ENCODE results near the gene METAP1D.

METAP1D gene

DNA sequence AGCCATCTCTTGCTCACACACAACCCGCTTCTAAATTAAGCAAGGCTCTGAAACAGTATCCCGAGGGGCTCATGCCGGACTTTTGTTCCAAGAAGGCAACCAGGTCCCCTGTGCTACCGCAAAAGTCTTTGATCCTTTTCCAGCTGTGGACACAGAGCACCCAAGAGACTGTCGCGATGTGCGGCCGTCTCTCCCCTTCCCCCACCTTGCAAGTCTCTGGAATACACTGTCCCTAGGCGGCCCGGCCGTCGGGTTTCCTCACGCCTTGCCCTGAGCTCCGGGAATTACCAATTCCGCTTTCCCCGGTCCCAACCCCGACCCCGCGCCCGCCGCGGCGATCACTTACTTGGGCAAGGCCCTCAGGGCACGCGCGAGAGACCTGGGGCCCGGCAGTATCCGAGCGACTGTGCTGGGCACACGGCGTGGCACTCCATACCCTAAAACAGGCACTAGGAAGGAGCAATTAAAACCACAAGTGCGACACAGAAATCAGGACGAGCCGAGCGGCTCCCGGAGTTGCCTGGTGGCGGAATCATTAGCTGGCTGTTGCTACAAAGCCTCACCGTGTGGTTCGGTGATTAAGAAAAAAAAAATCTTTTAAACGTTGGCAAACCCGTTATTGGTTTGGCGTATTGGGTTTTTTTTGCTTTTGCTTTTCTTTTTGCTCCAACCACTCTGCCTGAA lies 83.3 kb downstream of the METAP1D start:
- peak; percentile 49 for DNase-seq

GRCh38 chr2:172083628-172084394 lies 84.1 kb downstream of the METAP1D start:
- peak; percentile 45 for DNase-seq

- peak; percentile 92 for DNase-seq
These were observed 84.6 kb downstream of the METAP1D start for GRCh38 chr2:172084395-172084644.

DNA sequence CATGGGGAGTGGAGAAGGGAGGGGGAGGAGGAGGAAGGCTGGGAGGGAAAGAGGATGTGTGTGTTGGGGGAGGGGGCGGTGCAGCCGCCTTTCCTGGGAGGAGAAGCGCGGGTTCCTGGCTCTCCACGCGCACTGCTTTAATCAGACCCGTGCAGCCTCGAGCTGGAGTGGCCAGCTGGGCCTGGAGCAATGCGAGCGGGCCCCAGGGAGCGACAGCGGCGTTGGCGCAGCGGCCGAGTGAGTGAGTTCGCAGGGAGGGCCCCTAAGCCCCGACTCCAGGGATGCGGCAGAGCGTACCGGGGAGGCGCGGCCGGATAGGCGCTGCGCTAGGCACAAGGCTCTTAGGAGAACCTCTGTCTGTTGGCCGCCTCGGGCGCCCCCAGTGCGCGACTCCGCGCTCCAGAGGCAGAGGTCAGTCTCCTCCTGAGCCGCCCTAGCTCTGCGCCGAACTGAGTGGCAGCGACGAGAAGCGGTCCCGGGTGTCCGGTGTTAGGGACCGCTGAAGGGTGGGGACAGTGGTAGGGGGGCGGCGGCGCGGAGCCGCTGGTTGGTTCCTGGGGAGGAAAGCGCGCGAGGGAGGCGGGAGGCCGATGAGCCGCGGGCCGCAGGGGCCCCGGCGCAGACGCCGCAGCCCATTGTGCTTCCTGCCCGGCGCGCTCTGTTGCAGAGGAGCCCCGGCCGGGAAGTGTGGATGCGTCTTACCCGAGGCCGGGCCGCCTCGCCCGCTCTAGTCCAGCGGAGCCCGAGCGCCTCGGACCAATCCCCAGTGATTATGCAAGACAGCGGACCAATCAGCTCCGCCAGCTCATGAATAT lies 85.1 kb downstream of the METAP1D start:
- peak; percentile 94 for DNase-seq

DNA sequence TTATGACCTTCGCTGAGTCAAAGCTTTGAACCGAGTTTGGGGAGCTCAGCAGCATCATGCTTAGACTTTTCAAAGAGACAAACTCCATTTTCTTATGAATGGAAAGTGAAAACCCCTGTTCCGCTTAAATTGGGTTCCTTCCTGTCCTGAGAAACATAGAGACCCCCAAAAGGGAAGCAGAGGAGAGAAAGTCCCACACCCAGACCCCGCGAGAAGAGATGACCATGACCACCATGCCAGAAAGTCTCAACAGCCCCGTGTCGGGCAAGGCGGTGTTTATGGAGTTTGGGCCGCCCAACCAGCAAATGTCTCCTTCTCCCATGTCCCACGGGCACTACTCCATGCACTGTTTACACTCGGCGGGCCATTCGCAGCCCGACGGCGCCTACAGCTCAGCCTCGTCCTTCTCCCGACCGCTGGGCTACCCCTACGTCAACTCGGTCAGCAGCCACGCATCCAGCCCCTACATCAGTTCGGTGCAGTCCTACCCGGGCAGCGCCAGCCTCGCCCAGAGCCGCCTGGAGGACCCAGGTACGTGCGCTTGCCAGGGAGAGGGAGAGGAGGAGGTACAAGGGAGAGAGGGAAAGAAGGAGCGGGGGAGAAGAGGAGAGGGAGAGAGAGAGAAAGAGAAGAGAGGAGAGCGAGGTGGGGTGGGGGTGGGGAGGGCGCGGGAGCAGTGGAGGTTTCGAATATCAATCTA lies 85.9 kb downstream of the METAP1D start, which contains the start of gene DLX1:
Gene DLX1 (plus strand): TSS at position 48 of the 700 bp plus-strand sequence. CDS start 171 bp downstream, at position 219.
- peak; percentile 75 for DNase-seq

GRCh38 chr2:172086241-172087206 lies 86.8 kb downstream of the METAP1D start:
- peak; percentile 61 for DNase-seq

- peak; percentile 58 for DNase-seq
These were observed 87.5 kb downstream of the METAP1D start for GRCh38 chr2:172087207-172087779.

DNA sequence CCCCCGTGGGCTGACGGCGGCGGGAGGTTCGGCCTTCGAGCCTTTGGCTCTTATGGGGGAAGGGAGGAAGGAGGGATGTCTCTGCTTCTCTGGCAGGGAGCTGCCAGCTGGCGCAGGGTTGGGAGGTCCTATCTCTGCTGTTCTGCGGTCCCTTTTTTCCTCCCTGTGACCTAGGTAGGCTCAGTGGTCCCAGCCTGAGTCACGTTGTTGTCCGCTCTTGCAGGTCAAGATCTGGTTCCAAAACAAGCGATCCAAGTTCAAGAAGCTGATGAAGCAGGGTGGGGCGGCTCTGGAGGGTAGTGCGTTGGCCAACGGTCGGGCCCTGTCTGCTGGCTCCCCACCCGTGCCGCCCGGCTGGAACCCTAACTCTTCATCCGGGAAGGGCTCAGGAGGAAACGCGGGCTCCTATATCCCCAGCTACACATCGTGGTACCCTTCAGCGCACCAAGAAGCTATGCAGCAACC lies 88.1 kb downstream of the METAP1D start:
- DNase-seq, result peak; percentile 71

DNA sequence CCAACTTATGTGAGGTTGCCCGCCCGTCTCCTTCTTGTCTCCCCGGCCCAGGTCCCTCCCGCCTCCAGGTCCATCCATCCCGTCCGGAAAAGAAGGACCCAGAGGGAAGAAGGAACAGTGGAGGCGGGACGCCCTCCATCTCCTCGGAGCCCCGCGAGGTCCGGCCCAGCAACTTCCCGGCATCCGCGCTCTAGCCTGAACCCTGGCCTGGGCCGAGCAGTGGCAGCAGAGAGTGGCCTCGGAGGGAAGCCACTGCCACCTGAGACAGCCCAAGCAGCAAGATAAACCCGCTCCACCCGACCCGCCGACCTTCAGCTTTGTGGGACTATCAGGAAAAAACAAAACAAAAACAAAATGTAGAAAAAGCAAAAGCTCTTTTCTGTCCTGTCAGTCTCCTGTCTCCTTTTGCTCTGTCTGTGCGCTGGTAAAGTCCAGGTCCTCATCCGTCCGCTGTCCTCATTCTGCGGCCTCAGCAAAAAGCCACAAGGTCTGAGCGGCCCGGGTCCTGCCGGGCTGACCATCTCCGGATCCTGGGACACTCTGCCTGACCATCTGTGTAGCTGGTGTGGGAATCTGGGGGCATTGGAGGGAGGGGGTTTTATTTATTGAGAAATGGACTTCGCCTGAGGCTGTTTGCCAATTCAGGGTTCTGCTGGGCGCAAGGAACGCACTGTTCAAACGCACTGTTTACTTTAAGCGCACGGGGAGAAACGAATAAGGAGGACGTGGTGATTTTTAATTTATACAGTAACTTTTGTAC lies 88.7 kb downstream of the METAP1D start:
- peak; percentile 82 for DNase-seq

DNA sequence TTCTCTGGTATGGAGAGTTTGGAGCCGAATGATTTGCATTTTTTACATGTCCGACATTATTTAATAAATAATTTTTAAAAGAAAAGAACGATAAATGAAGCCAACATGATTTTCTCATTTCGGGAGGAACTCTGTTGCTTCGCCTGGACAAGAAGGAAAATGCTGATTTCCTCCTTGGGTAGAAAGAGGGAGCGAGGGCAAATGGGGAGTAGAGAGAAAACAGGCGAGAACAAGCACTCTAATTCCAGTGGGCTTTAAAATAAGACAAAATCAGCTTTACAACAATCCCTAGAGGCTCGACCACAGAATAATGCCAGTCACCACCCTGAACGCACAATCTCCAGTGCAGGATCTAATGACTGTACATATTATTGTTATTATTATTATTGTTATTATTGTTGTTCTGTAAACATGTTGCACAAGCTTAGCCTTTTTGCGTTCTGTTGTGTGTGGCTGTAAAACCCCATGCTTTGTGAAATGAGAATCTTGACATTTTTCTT lies 89.3 kb downstream of the METAP1D start:
- DNase-seq, result no peak

GRCh38 chr2:172089633-172090032 lies 89.9 kb downstream of the METAP1D start:
- DNase-seq, result no peak

- peak; percentile 84 for DNase-seq
These were observed 90.5 kb downstream of the METAP1D start for GRCh38 chr2:172090044-172090961.

- DNase-seq, result no peak
These were observed 91.4 kb downstream of the METAP1D start for GRCh38 chr2:172091000-172091641.

- DNase-seq, result peak; percentile 94
These were observed 92.2 kb downstream of the METAP1D start for GRCh38 chr2:172091761-172092566.

DNA sequence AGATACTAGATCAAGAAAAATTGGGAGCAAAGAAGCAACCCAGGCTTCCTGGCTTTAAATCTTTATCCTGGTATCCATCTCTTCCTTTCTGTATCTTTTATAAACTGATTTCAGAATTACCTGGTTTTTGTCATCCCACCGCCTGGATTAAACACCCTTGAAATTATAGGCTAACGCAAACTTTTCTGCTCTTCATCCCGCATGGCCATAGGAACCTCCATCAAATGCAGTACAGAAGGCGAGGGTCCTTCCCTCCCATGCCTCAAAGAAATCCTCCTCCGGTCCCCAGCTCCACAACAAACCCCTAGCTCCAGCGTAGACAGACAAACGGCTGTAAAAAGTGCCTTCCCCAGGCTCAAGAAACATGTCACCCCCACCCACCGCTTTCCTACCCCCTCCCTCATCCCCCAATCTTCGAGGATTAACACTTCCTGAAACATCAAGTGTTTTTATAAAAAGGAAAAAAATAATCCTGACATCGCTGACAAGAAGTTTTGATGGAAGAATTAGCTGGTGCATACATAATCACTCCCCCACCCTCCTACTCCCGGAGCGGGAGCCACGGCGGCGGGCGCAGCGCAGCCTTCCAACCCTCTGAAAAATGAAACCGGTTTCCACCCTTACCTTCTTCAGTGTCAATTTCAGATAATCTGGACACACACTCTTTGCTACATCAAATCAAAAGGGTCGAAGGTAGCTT lies 93.1 kb downstream of the METAP1D start:
- peak; percentile 55 for DNase-seq

- DNase-seq, result peak; percentile 64
These were observed 93.9 kb downstream of the METAP1D start for GRCh38 chr2:172093416-172094293.
